HG02588 (cell line): ENCODE data around the gene CLDN9.
A peak's percentile ranks its signal among the peaks of the same experiment; 100 is the strongest.

Source experiments
- ATAC-seq: cut with Tn5 transposase; IDR thresholded peaks from one replicate; pipeline ENCODE4 v1.9.1; 2021; ENCODE audit warnings: mild to moderate bottlenecking, moderate library complexity; ENCODE audit not compliant: unreplicated experiment

The CLDN9 gene

DNA sequence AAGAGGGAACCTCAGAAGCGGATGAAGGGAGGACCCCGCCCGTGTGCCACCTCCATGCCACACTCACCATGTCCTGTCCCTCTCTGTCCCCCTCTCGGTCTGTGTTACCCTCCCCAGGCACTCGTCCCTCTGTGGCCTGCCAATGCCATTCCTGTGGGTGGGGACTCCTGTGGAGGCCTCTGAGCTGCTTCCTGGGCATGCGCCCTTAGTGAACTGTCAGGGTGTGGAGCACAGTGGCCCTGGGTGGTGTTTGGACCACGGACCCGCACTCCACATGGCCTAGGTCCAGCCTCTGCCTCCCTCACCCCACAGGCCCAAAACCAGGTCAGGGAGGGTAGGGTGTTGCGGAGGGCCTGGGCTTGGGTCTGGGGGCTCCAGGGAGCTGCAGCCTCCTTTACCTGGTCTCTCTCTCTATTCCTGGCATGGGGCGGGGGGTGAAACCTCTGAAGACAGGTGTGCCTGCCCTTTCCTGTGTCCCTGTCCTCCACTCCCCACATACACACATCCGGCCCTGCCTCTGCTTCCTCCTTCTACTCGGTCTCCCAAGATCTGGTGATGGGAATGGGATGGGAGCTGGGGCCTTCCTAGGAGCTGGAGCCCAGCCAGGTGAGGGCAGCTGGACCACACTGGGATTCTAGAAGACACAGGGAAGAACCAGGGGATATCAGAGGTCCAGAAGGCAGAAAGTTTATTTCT is 21.0 kb upstream of the CLDN9 start:
- no peak for ATAC-seq

DNA sequence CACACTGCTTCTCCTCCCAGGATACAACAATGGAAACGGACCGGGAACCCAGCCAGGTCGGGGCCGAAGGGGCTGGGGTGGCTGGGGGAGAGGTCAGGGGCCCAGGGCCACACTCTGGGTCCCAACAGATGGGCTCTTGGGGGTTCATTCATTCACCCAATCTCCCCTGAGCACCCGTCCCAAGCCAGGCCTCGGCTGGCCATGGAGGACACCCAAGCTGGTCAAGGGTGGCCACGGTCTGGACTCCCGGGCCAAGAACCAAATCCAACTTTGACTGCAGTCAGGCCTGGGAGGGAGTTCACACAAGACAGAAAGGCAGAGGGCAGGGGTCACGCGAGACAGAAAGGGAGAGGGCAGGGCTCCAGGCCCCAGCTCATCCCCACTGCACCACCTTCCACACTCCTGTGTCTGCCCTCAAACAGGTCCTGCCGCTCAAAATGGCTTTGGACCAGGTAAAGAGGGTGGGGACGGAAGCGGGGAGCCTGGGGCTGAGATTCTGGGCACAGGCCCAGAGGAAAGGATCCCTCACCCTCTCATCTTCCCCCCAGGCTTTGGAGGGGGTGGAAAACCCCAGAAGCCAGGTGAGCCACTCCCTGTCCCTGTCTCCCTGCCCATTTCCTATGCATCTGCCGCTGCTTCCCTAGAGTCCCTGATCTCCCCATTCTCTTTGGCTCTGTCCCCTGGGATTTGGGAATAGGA is 20.2 kb upstream of the CLDN9 start:
- no peak for ATAC-seq

DNA sequence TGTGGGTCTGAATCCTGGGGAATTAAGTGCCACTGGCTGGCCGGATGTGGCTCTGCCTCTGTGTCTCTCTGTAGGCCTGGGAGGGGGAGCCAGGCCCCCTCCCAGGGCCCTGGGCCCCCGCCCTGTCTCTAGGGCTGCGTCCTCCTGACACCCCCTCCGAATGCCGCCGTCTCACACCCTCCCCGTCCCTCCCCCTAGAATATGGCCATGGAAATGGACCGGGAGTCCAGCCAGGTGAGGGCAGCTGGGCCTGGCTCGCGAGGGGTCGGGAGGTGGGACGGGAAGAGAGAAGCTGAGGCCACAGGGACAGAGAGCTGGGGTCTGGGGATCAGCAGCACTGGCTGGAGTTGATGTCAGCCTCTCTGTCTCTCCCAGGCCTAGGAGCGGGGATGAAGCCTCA is 16.4 kb upstream of the CLDN9 start:
- ATAC-seq: no peak

DNA sequence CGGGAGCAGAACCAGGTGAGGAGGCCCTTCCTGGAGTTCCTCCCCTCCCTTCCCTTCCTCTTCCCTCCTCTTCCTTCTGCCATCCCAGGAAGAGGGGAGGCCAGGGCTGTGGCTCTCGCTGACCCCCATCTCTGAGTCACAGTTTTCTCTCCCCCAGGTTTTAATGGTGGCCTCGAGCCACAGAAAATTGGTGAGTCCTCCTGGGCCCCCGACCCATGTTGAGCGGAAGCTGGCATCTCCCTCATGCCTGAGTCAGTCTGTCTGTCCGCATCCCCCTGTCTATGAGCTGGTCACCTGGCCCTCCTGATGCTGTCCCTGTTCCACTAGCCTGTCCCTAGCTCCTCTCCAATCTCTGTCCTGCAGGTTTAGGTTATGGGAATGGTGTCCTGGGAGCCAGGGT is 12.8 kb upstream of the CLDN9 start:
- no peak for ATAC-seq

DNA sequence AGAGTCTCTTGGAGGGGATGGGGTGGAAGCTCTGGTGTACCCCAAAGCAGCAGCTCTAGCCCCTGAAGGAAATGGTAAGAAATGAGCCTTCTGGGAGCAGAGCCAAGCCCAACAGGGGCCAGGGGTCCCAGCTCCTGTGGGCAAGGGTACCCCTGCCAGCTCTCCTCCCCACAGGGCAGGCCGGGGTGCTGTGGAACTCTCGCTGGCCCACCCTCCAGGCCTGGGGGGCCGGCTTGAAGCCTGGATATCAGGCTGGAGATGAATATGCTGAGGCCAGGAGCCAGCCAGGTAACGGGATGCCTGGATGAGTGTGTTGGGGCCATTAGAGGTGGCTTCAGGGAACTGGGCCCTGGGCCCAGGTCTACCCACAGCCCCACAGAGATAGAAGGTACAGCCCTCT is 12.2 kb upstream of the CLDN9 start:
- ATAC-seq: no peak

DNA sequence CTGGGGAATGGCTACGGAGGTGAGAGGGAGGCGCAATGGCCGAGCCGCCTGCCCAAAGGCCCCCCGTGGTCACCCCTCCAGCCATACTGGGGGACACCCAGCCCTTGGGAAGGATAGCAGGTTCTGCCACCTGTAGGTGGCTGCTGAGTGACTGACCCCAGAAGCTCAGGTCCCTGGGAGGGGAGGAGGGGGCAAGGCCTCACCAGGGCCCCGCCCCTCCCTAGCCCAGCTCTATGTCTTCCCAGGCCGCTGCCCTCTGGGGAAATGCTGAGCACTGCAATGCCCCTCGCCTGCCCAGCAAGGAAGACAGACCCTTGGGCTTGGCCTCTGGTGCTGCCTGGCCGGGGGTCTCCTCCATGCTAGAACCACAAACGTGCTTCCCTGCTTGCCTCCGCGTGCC is 11.4 kb upstream of the CLDN9 start:
- no peak for ATAC-seq

DNA sequence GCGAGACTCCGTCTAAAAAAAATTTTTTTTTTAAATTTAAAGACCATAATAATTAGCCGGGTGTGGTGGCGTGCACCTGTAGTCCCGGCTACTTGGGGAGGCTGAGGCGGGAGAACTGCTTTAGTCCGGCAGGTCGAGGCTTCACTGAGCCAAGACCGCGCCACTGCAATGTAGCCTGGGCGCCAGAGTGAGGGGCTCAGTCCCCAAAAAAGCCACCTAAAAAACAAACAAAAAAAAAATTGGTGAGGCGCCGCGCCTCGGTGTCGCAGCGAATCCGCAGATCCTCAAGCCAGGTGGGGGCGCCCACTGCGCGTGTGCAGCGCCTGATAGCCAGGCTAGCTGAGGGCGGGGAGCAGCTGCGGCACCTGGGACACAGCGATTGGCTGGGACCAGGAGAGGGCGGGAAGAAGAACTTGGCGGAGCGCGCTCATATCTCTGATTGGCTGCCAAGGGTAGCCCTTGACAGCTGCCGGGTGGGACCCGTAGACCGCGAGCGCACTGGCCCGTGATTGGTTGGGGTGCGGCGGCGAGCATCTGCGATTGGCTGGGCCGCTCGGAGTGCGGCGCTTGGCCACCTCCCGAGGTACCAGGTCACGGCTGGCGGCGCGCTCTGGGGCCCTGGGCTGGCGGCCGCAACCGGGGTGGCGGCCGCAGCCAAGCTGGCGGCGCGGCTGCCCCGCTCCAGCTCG is 9.0 kb upstream of the CLDN9 start:
- ATAC-seq: peak; percentile 90

DNA sequence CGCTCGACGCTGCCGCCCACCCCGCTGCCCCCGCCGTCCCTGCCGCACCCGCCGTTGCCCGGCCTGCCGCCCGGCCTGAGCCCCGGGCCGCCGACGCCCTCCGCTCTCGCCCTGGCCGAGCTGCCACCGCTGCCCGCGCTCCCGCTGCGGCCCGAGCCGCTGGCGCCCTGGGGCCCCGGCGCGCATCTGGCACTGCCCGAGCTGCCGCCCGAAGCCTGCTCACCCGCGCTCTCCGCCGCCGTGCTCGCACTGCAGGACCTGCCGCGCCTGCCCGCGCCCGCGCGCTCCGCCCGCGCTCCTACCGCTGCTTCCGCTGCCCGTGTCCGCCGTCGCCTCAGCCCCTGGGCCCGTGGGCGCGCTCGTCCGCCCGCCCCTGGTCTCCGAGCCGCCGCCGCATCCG is 8.4 kb upstream of the CLDN9 start:
- peak; percentile 22 for ATAC-seq

DNA sequence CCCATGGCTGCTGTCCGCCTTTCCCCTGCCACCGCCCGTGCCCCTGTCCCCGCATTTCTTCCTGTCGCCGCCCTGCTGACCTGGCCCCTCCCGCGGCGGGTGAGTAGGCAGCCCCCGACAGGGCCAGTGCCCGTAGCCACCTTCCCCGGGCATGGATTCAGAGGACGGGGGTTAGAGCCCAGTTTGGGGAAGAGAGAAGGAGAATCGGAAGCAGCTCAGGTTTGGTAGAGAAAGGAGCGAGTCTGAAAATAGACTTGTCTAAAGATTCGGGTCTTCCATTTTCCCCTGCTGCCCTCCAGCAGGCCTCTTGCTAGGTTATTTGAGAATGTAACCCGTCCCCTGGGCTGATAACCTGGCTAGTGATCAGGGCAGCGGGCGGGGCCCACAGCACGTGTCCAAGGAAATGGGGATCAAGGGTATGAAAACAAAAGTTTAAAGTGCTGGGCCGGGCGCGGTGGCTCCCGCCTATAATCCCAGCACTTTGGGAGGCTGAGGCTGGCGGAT is 7.9 kb upstream of the CLDN9 start:
- ATAC-seq: peak; percentile 1

DNA sequence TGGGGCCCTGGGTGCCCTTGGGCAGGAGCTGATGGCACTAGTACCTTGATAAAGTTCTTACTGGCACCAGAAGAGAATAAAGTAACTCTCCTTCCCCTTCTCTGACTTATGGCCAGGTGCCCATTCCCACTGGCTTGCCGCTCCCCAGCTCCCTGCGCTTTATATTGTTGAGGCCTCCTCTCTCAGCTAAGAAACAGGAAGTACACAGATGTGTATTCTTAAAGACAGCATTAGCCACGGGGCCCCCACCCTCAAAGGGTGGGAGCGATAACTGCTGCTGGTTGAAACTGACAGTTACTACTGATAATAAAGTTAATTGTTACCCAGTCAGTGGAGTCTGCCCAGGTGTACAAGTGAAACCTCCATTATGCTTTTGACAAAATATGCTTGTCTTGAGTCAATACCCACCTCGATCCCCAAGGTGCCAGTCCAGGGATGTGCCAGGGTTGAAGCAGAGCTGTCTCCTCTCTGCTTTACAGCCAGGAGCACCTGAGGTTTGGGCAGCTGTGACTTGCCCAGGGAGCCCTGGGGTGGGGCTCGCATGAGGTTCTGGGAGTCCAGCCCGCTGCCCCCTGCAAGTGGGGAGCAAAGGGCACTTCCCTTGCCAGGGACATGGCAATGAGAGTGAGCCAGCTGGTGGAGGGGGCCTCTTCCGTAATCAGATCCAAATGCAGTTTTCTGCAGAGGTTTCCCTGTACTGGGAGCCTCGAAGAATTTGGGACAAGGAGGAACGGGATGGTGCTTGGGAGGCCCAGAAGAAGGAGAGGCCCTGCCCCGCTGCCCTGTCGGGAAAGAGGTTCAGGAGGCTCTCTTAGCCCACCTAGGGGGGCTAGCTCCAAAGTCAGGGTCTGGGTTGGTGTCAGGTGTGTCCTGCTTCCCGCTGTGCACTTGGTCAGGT is 5.4 kb upstream of the CLDN9 start:
- no peak for ATAC-seq

DNA sequence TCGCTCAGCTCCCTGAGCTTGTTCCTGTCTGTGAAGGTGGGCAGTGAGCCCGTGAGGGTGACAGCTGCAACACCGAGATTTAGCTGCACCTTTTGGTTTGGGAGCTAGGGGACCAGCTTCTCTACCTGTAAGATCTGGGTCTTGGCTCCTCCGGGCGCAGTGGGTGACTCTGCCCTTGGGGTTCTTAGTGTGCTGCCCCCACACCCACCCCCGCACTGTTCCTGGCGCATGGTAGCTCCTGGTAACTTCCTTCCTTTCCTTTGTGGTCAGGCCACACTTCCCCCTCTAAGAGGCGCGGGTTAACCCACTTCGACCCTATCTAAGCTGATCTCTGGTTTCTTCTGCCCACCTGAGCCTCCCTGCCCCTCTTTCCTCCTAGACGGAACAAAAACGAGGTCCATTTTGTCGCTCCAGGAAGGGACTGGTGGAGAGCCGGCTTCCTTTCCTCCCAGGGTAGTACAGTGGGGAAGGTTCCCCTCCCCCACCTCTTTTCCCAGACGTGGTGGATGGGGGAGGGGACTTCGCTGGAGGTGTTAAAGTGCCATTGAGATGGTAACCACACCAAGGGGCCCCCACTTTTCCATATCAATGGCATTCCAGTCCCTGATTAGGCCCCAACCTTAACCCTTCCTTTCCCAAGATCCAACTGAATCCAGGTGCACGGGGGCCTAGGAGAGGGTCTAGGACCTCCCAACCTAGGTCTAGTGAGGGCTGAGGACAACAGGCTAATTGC is 4.6 kb upstream of the CLDN9 start:
- no peak for ATAC-seq

DNA sequence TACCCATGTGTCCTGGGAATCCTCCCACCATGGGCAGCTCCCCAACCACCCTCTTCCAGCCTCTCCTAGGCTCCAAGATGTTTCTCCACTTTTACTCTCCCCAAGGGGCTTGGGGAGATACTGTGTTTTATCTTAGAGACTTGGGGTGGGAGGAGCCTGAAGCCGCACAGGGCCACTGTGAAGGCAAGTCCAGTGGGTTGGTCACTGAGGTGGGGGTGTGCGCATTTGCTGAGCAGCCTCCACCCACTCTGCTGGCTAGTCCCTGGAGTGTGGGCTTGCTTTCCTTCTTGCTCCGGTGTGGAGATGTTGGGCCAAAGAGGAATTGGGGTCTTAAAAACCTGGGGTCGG is 4.1 kb upstream of the CLDN9 start:
- ATAC-seq: no peak

DNA sequence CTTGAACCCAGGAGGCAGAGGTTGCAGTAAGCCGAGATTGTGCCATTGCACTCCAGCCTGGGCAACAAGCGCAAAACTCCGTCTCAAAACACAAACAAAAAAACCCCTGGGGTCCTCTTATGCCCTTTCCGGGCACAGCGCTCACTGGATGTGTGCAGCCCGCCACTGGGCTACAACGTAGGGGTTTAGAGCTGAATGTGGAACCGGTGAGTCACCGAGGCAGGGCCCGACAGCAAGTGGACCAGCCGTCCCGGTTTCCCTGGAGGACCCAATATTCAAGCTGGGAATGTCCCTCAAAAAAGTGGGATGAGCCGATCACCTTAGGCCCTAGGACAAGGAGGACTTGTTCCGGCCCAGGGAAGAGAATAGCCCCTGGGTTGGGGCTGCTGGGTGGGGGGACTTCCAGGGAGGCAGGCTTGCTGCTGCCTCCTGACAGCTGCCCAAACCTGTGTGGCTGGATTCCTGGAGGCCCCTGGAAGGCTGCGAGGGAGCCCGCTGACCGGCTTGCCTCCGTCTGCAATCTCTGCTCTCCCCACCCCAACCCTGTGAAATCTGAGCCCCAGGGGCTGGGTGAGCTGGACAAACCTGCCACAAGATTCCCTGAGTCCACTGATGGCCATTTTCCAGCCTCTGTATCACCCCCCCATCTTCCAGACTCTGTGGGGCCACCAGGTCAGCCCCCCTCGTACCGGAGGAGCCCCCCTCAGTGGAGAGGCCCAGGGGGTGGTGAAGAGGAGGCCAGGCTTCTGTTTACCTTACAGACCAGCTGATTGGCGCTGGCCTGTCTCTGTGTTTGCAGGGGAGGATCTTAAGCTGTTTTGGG is 2.9 kb upstream of the CLDN9 start:
- ATAC-seq: no peak

DNA sequence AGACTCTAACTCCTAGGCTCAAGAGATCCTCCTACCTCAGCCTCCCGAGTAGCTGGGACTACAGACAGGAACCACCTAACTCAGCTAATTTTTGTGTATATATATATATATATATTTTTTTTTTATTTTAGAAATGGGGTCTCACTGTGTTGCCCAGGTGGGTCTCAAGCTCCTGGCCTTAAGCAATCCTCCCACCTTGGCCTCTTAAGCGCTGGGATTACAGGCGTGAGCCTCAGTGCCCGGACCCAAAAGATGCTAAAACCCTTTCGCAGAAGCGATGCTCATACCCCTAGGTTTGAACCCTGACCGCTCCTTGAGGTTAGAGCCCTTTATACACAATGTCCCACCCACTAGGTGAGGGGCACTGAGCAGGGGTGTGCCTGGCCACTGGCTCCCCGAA is 2.2 kb upstream of the CLDN9 start:
- ATAC-seq: no peak

DNA sequence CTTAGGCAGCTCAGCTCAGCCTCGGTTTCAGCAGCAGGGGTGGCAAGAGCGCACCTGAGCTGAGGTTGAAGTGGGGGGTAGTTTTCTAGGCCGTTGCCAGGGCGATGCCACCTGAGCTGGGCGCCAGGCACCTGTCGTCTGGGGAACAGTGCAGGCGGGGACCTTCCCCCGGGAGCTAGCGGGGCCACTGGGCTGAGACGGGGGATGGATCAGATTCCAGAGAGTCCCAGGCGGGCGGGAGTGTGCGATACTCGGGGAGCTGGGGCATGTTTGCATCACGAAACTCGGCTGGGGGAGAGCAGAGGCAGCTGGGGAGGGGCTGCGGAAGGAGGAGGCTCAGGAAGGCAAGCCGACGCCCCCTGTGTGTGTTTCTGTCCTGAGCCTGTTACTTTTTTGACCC is 477 bp upstream of the CLDN9 start:
- no peak for ATAC-seq

DNA sequence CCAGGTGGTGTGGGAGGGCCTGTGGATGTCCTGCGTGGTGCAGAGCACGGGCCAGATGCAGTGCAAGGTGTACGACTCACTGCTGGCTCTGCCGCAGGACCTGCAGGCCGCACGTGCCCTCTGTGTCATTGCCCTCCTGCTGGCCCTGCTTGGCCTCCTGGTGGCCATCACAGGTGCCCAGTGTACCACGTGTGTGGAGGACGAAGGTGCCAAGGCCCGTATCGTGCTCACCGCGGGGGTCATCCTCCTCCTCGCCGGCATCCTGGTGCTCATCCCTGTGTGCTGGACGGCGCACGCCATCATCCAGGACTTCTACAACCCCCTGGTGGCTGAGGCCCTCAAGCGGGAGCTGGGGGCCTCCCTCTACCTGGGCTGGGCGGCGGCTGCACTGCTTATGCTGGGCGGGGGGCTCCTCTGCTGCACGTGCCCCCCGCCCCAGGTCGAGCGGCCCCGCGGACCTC is 798 bp downstream of the CLDN9 start:
- ATAC-seq: no peak

DNA sequence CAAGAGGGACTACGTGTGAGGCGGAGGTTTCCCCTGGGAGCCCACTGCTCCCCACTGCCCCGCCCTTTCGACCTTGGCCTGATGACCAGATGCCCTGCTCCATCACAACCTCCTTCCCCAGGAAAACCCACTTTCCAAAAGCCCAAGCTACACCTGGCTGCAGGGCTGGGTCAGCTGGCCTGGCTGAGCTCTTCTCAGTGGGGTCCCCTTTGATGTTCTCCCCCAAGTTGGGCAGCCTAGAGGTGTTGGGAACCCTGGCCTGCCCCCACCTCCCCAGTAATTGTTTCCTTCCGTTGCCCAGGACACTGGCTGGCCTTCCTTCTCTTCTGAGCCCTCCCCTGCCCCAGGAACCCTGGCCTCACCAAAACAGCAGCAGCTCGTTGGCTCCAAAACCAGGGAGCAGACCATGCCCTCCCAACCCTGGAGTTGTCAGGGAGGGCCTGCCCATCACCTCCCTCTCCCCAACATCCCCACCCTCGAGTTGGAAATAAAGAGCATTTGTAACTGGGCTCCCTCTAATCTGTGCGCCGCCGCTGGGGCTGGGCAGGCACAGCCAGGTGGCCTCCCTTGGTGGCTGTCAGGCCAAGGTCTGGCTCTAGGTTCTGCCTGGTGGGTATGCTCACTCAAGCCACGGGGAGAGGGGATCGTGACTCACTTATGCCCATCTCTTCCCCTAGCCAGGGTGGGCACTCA is 1.4 kb downstream of the CLDN9 start:
- ATAC-seq: no peak

DNA sequence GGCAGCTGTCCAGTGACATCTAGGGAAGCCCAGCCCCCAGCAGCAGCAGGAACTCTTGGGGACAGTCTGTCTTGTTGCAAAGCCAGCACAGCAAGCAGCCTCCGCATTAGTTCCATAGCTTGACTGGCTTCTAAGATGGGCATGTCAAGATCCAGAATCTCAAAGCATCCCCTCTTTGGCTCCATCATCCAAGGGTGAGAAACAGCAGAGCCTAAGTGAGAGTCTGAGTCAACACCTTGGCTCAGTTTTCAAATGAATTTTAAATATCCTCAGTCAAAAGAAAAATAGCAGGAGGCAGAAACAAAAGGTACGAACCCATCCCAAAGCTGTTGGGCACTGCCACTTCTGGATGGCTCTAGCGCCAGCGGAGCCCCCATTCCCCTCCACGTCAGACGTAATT is 2.2 kb downstream of the CLDN9 start:
- ATAC-seq: no peak
